Nephron (organoid): Measurements from ENCODE around the gene GYS2.

Source experiments
- H3K27ac Mint-ChIP-seq, 3 experiments: 2 replicates each; pipeline ENCODE4 v1.8.0; 2020; ENCODE audit warnings: mixed read lengths in 3 of 3, mild to moderate bottlenecking in 2 of 3, moderate library complexity in 1 of 3
- H3K27me3 Mint-ChIP-seq: 2 replicates; pipeline ENCODE4 v1.8.0; 2021; ENCODE audit warnings: low read depth, mild to moderate bottlenecking, moderate library complexity, mixed read lengths
- H3K36me3 Mint-ChIP-seq: 2 replicates; pipeline ENCODE4 v1.8.0; 2020; ENCODE audit warnings: low read depth, mixed read lengths
- H3K4me1 Mint-ChIP-seq: 2 replicates; pipeline ENCODE4 v1.8.0; 2020; ENCODE audit warnings: mixed read lengths
- H3K4me3 Mint-ChIP-seq, 3 experiments: 2 replicates each; pipeline ENCODE4 v1.8.0; 2020; ENCODE audit warnings: mild to moderate bottlenecking in 3 of 3, mixed read lengths in 3 of 3, moderate library complexity in 2 of 3
- H3K9me3 Mint-ChIP-seq: 2 replicates; pipeline ENCODE4 v1.8.0; 2020; ENCODE audit warnings: mixed read lengths
- CTCF ChIP-seq, 3 experiments: fragments of 200-600 bp; sonication (generic); IDR thresholded peaks; one replicate each; pipeline ENCODE4 v1.5.0; 2021; ENCODE audit warnings: antibody characterized with exemption in 3 of 3; ENCODE audit not compliant: unreplicated experiment in 3 of 3

The GYS2 gene

GRCh38 chr12:21500786-21501257 lies 103.8 kb downstream of the GYS2 start:
- Mint-ChIP-seq H3K36me3 (peaks cover 6% of the 10 kb centered on the region), H3K27ac (no peak overlapping the region), H3K9me3 (no peaks in the 10 kb centered on the region), H3K27me3 (no peaks in the 10 kb centered on the region), H3K4me3 (no peak overlapping the region), H3K4me1 (peaks cover 34% of the 10 kb centered on the region)
- no peak for TF ChIP-seq CTCF (IDR thresholded peaks at IDR 0.05; ENCODE audit: unreplicated experiment in 3 of 3)

- Mint-ChIP-seq H3K4me1 (peaks cover 34% of the 10 kb centered on the region), H3K27ac (no peak overlapping the region), H3K27me3 (no peaks in the 10 kb centered on the region), H3K9me3 (no peaks in the 10 kb centered on the region), H3K36me3 (peaks cover 11% of the 10 kb centered on the region), H3K4me3 (peak overlapping the region in 2 of 3 experiments; percentile 24 to 28)
- TF ChIP-seq CTCF (IDR thresholded peaks at IDR 0.05; ENCODE audit: unreplicated experiment in 3 of 3), result no peak
Observed at GRCh38 chr12:21499765-21500164, 104.9 kb downstream of the GYS2 start.
